ENCODE results near the gene MOK. TPM values are rescaled to one million over a fixed set of nuclear protein-coding genes. Genes with fewer than 3 reads are reported as not detected.

The MOK gene
- total RNA-seq, 1 donor from 2014 or later = 1.8 TPM

DNA sequence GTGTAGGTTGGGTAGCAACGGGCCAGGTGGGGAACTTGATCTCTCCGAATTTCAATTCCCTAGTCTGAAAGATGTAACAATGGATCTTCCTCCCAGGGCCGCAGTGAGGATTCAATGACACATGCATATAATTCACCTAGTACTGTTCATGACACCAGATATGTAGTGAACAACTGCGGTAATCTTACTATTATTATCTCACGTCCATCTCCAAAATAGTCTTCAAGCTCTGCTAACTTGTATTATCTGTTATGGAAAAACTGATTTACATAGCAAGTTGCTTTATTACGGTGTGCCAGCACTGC is 26.4 kb downstream of the MOK start:
- intact Hi-C loops (cut with micrococcal nuclease) = no loop called here
- ATAC-seq (ENCODE audit: low read depth) (no peak), DNase-seq (no peak)
- Mint-ChIP-seq H3K27me3 (no peaks in the 10 kb centered on the region), H3K4me3 (no peak overlapping the region), H3K4me1 (no peaks in the 10 kb centered on the region), H3K27ac (no peak overlapping the region), H3K36me3 (ENCODE audit: low read depth) (no peaks in the 10 kb centered on the region), H3K9me3 (no peaks in the 10 kb centered on the region)
- POLR2A ChIA-PET = interaction anchor here (0.7 kb wide), 1 partner anchor 11 kb away, joined by 6 read pairs; no protein-coding TSS in a partner anchor
- TF ChIP-seq CTCF (IDR thresholded peaks at IDR 0.05) = no peak
- CTCF ChIA-PET = no interaction called here

DNA sequence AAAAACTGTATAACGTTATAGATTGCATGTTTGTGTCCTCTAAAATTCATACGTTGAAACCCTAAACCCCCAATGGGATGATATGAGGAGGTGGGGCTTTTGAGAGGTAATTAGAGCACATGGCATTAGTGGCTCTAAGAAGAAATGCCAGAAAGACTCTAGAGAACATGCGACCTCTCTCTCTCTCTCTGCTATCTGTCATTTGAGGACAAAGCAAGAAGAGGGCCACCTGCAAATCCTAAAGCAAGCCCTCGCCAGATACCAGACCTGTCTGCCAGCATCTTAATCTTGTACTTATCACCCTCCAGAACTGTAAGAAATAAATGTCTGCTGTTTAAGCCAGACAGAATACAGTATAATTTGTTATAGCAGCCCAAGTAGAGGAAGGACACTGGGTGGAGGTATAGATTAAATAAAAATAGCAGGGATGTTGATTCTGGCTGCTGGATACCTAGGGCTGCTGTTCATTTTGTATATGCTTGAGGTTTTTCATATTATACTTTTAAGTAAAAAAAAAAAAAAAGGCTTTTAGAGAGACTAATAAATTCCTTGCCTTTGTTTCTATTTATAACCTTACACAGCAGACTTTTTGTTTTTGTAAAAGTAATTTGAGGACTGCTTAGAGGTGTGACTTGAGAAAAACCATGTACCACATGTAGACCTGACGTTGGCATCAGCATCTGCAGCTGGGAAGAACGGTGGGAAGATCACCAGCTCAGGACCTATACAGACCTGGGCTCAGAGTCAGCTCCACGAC is 26.9 kb downstream of the MOK start:
- ATAC-seq (ENCODE audit: low read depth) = no peak
- TF ChIP-seq CTCF (IDR thresholded peaks at IDR 0.05) = no peak
- no peaks in the 10 kb centered on the region for H3K4me1 Mint-ChIP-seq
- no peak for DNase-seq
- ChIA-PET POLR2A (interaction anchor here (0.7 kb wide), 1 partner anchor 12 kb away, joined by 6 read pairs; no protein-coding TSS in a partner anchor), CTCF (no interaction called here)
- intact Hi-C loops (cut with micrococcal nuclease) = no loop called here
- no peaks in the 10 kb centered on the region for H3K27me3 Mint-ChIP-seq
- H3K9me3 Mint-ChIP-seq = no peaks in the 10 kb centered on the region
- no peak overlapping the region for H3K27ac Mint-ChIP-seq
- no peaks in the 10 kb centered on the region for H3K36me3 Mint-ChIP-seq (ENCODE audit: low read depth)
- H3K4me3 Mint-ChIP-seq = no peak overlapping the region

DNA sequence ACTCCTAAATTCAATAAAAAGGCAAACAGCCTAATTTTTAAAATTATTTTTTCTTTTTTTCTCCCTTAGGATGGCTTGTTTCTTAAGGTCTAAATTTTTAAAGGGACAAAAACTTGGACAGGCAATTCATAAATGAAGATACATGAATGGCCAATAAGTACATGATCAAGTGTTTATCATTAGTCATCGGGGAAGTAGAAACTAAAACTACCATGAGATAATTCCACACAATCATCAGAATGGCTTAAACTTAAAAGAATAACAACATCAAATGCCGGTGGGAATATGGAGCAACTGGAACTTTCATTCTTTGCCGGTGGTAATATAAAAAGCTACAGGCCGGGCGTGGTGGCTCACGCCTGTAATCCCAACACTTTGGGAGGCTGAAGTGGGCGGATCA is 29.1 kb downstream of the MOK start:
- no peak for TF ChIP-seq CTCF (IDR thresholded peaks at IDR 0.05)
- ATAC-seq (ENCODE audit: low read depth) = no peak
- no peaks in the 10 kb centered on the region for H3K4me1 Mint-ChIP-seq

DNA sequence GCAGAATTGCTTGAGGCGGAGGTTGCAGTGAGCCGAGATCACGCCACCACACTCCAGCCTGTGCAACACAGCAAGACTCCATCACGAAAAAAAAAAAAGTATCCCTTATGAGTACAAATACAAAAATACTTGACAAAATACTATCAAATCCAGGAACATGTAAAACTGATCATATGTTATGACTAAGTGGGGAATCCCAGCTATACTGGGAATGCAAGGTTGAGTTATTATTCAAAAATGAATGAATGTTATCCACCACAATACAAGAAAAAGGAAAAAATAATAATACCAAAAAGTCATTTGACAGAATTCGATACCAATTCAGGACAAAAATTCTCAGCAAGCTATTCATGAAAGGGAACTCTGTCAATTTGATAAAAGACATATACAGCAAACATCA is 32.6 kb downstream of the MOK start:
- H3K4me1 Mint-ChIP-seq = no peaks in the 10 kb centered on the region
- DNase-seq = no peak
- no peak for TF ChIP-seq CTCF (IDR thresholded peaks at IDR 0.05)
- no peak overlapping the region for H3K27ac Mint-ChIP-seq
- no peaks in the 10 kb centered on the region for H3K9me3 Mint-ChIP-seq
- H3K27me3 Mint-ChIP-seq = peaks cover 7% of the 10 kb centered on the region
- ChIA-PET POLR2A (interaction anchor here (0.6 kb wide), 1 partner anchor 25 kb away, joined by 3 read pairs; no protein-coding TSS in a partner anchor), CTCF (no interaction called here)
- H3K36me3 Mint-ChIP-seq (ENCODE audit: low read depth) = no peaks in the 10 kb centered on the region
- no peak overlapping the region for H3K4me3 Mint-ChIP-seq
- intact Hi-C loops (cut with micrococcal nuclease) = no loop called here
- ATAC-seq (ENCODE audit: low read depth) = no peak

More for the DNA sequence above, 29.1 kb downstream of the MOK start:
- peaks cover 2% of the 10 kb centered on the region for H3K27me3 Mint-ChIP-seq
- no peaks in the 10 kb centered on the region for H3K36me3 Mint-ChIP-seq (ENCODE audit: low read depth)
- no peak overlapping the region for H3K4me3 Mint-ChIP-seq
- DNase-seq = no peak
- POLR2A ChIA-PET = no interaction called here
- H3K27ac Mint-ChIP-seq = no peak overlapping the region
- CTCF ChIA-PET = no interaction called here
- intact Hi-C loops (cut with micrococcal nuclease) = no loop called here
- no peaks in the 10 kb centered on the region for H3K9me3 Mint-ChIP-seq

DNA sequence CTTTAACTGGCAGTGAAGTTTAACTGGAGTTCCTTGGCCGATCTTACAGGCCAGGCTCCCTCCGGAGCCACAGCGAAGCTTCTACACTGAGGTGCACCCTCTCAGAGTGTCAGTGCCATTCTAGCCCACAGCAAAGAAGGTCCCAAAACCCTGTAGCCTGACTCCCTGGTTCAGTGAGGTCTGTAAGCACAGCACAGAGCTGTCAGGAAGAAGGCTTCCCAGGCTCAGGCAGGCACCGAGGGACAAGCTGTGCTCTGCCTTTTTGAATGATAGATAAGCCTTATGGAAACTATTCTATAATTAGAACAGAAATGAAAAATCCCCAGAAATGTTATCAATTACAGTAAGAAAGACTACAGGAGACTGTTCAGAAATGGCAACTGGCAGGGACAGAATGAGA is 40.2 kb downstream of the MOK start:
- H3K36me3 Mint-ChIP-seq (ENCODE audit: low read depth) = no peaks in the 10 kb centered on the region
- no peaks in the 10 kb centered on the region for H3K4me1 Mint-ChIP-seq
- DNase-seq = no peak
- ChIA-PET CTCF (no interaction called here), POLR2A (no interaction called here)
- ATAC-seq (ENCODE audit: low read depth) = no peak
- H3K27me3 Mint-ChIP-seq = peaks cover 5% of the 10 kb centered on the region
- no peak for TF ChIP-seq CTCF (IDR thresholded peaks at IDR 0.05)
- H3K27ac Mint-ChIP-seq = no peak overlapping the region
- no peak overlapping the region for H3K4me3 Mint-ChIP-seq
- intact Hi-C loops (cut with micrococcal nuclease) = no loop called here
- no peaks in the 10 kb centered on the region for H3K9me3 Mint-ChIP-seq

Data from activated B cell treated with CpG ODN at 0.5 μM for 24 hours (primary cell).